Esophagus squamous epithelium (tissue), 5 donors: ENCODE data around the gene STN1. TPM values are rescaled to one million over a fixed set of nuclear protein-coding genes. Genes with fewer than 3 reads are reported as not detected.

ENCODE experiments used
- DNase-seq: peaks from one replicate; lab custom pipeline; 2025; lab: John Stamatoyannopoulos, UW
- H3K27ac ChIP-seq, 4 donors: fragments of 200-600 bp; sonication (generic); one replicate each; pipeline ENCODE4 v1.5.1; 2016 to 2019; ENCODE audit warnings: mild to moderate bottlenecking in 1 of 4
- H3K27me3 ChIP-seq, 4 donors: fragments of 200-600 bp; sonication (generic); 1 replicate in 3 of 4; 2 replicates in 1 of 4; pipeline versions ENCODE4 v1.5.1 to v1.6.0; 2017 to 2021; ENCODE audit warnings: antibody characterized with exemption in 1 of 4
- H3K36me3 ChIP-seq, 3 donors: fragments of 200-600 bp; sonication (generic); one replicate each; pipeline ENCODE4 v1.5.1; 2016 to 2019
- H3K4me1 ChIP-seq, 3 donors: fragments of 200-600 bp; sonication (generic); one replicate each; pipeline ENCODE4 v1.5.1; 2017 to 2019
- H3K4me3 ChIP-seq, 4 donors: fragments of 200-600 bp; sonication (generic); 1 replicate in 3 of 4; 2 replicates in 1 of 4; pipeline ENCODE4 v1.5.1; 2016 to 2019; ENCODE audit warnings: mild to moderate bottlenecking in 2 of 4, moderate library complexity in 1 of 4
- H3K9me3 ChIP-seq, 3 donors: fragments of 200-600 bp; sonication (generic); one replicate each; pipeline ENCODE4 v1.5.1; 2016 to 2019
- POLR2A ChIP-seq, 4 donors: fragments of 450-650 bp; IDR thresholded peaks; one replicate each; pipeline ENCODE4 v1.6.1; 2017; ENCODE audit warnings: antibody characterized with exemption in 4 of 4, mild to moderate bottlenecking in 4 of 4, moderate library complexity in 3 of 4
- WGBS, 2 donors: methylation state at CpG; one replicate each; pipeline ENCODE4 v1.1.5; 2018; 5-methylcytosine and 5-hydroxymethylcytosine counted together
- intact Hi-C: fragments of 100-400 bp; cut with DNase I; formaldehyde crosslinking; loops from one replicate; pipeline ENCODE4 v1.15.0; 2022
- total RNA-seq, 4 donors: library from RNA; depleted of rRNA; stranded (reverse); fragments of >200 nt; gene quantifications; one replicate each; pipeline ENCODE4 v1.1.0, GENCODE V29; 2016
- TF ChIP-seq, protein P1 (sequence below), 6 experiments: fragments of 450-650 bp in 4 of 6; fragments of 200-600 bp in 2 of 6; sonication (generic) in 2 of 6; IDR thresholded peaks; one replicate each; pipeline ENCODE4 v1.5.1; 2016 to 2019; ENCODE audit warnings: antibody characterized with exemption in 6 of 6, mild to moderate bottlenecking in 4 of 6, moderate library complexity in 4 of 6
- donor health status: DM: yes; HTN: yes; CAD: no.

The STN1 gene
- total RNA-seq, 4 donors from 2014 or later: 20.4 to 52.8 (median 32.5) TPM

DNA sequence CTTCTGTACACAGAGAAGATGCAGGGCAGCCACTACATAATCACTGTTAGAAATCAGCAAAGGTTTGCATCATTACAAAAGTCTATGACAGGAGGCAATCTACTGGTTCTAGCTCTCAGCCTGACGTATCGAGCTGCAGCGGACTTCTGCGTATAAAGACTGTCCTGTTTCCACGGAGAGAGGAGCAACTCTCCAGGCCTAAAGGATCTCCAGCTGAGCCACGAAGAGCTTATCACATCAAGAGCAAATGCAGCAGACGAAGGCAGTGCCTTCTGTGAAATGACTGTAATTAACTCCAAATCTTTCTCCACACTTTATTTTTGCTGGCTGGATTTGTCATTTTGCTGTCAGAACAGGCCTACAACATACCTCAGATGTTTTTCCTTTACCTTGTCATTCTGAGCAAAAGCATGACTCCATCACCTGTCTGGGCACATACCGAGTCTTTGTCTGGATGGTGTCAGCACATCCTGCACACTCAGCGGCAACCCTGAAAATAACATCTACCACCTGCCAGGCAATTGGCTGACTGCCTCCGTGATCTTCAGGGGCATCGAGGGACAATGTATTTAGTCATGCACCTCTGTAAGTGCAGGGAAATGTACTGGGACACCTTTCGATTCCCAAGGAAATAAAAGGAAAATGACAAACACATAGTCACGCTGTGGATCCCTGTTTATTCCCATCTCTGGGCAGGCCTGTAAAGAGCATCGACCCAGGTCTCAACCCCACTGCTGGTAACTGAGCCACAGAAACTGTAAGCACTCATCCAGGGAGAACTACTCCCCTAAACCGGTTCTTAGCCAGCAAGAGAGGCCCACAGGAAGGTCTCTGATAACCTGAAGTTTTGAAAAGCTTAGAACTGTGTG, 36.3 kb downstream of the STN1 start:
- Histone ChIP-seq H3K4me3 (no peak overlapping the region), H3K4me1 (peaks cover 3 to 86% (median 25%) of the 10 kb centered on the region in 3 donors), H3K27ac (peak overlapping the region; percentile 82 to 90 (median 84)), H3K36me3 (peaks cover 0 to 89% (median 0%) of the 10 kb centered on the region in 3 donors), H3K27me3 (no peaks in the 10 kb centered on the region), H3K9me3 (no peaks in the 10 kb centered on the region)
- peak in 2 of 4 donors; percentile 21 to 30 for TF ChIP-seq POLR2A (IDR thresholded peaks at IDR 0.05)
- TF ChIP-seq, protein P1, sequence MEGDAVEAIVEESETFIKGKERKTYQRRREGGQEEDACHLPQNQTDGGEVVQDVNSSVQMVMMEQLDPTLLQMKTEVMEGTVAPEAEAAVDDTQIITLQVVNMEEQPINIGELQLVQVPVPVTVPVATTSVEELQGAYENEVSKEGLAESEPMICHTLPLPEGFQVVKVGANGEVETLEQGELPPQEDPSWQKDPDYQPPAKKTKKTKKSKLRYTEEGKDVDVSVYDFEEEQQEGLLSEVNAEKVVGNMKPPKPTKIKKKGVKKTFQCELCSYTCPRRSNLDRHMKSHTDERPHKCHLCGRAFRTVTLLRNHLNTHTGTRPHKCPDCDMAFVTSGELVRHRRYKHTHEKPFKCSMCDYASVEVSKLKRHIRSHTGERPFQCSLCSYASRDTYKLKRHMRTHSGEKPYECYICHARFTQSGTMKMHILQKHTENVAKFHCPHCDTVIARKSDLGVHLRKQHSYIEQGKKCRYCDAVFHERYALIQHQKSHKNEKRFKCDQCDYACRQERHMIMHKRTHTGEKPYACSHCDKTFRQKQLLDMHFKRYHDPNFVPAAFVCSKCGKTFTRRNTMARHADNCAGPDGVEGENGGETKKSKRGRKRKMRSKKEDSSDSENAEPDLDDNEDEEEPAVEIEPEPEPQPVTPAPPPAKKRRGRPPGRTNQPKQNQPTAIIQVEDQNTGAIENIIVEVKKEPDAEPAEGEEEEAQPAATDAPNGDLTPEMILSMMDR (IDR thresholded peaks at IDR 0.05): no peak
- no peak for DNase-seq
- WGBS, 2 donors: 45 to 64% methylated on average over 14 to 15 of the region's 15 CpGs
- intact Hi-C loops: no loop called here

GRCh38 chr10:103879831-103880230, 38.2 kb downstream of the STN1 start:
- no peaks in the 10 kb centered on the region for H3K27me3 ChIP-seq
- no peaks in the 10 kb centered on the region for H3K9me3 ChIP-seq
- no peak for TF ChIP-seq POLR2A (IDR thresholded peaks at IDR 0.05)
- TF ChIP-seq, protein P1 (IDR thresholded peaks at IDR 0.05): no peak
- DNase-seq: no peak
- H3K4me3 ChIP-seq: no peak overlapping the region
- H3K27ac ChIP-seq: peak overlapping the region; percentile 66 to 90 (median 83)
- WGBS, 2 donors: 60 to 85% methylated on average over 7 of the region's 7 CpGs
- peaks cover 3 to 80% (median 25%) of the 10 kb centered on the region in 3 donors for H3K4me1 ChIP-seq
- intact Hi-C loops: no loop called here
- H3K36me3 ChIP-seq: peaks cover 0 to 77% (median 0%) of the 10 kb centered on the region in 3 donors

- intact Hi-C loops: no loop called here
- Histone ChIP-seq H3K36me3 (peaks cover 0 to 73% (median 0%) of the 10 kb centered on the region in 3 donors), H3K27ac (peak overlapping the region; percentile 66 to 90 (median 83)), H3K9me3 (no peaks in the 10 kb centered on the region), H3K27me3 (no peaks in the 10 kb centered on the region), H3K4me1 (peaks cover 3 to 80% (median 25%) of the 10 kb centered on the region in 3 donors), H3K4me3 (no peak overlapping the region)
- TF ChIP-seq, protein P1 (IDR thresholded peaks at IDR 0.05): no peak
- no peak for DNase-seq
- 40 to 46% methylated on average over 5 to 9 of the region's 9 CpGs for WGBS, 2 donors
Measured at GRCh38 chr10:103879409-103879808, 38.6 kb downstream of the STN1 start.

DNA sequence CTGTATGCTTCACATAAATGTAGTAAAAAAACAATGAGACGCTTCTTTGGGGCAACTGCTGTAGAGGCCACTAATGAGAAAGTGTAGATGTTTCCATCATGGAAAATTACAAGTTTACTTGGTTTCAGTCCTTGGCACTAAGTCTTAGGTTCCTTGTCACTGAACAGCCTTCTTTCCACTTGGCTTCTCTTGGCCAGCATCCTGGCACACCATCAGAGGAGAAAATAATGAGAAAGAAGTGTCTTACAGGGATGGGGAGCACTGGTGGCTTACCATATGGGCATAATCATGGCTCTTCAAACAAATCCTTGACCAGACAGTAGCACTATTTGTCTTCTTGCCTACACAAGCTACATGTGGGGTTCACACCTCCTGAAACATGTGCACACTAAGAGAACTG, 40.1 kb downstream of the STN1 start:
- DNase-seq: no peak
- no peaks in the 10 kb centered on the region for H3K27me3 ChIP-seq
- H3K4me3 ChIP-seq: no peak overlapping the region
- H3K27ac ChIP-seq: peak overlapping the region in 3 of 4 donors; percentile 15 to 90 (median 84)
- no peak for TF ChIP-seq POLR2A (IDR thresholded peaks at IDR 0.05)
- TF ChIP-seq, protein P1 (IDR thresholded peaks at IDR 0.05): no peak
- intact Hi-C loops: no loop called here
- no peaks in the 10 kb centered on the region for H3K9me3 ChIP-seq
- WGBS, 2 donors: 83 to 100% methylated on average over 1 of the region's 1 CpG
- H3K36me3 ChIP-seq: peaks cover 0 to 72% (median 0%) of the 10 kb centered on the region in 3 donors
- peaks cover 8 to 80% (median 37%) of the 10 kb centered on the region in 3 donors for H3K4me1 ChIP-seq

DNA sequence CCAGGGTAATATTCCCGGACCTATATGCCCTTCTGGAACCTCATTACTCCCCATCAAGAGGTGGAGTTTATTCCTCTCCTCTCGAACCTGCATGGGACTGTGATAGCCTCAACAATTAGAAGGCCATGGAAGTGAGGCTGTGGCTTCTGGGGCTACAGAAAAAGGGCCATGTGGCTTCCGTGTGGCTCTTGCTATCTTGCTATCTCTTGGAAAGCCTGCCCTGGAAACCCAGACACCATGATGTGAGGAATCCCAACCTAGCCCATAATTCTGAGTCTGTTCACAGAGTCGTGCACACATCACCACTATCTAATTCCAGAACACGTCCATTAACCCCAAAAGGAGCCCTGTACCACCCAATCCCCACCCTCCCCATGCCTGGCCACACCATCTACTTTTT, 41.8 kb downstream of the STN1 start:
- 88 to 93% methylated on average over 4 to 5 of the region's 5 CpGs for WGBS, 2 donors
- H3K4me1 ChIP-seq: peaks cover 4 to 79% (median 38%) of the 10 kb centered on the region in 3 donors
- no peaks in the 10 kb centered on the region for H3K9me3 ChIP-seq
- no peak overlapping the region for H3K27ac ChIP-seq
- intact Hi-C loops: no loop called here
- H3K4me3 ChIP-seq: no peak overlapping the region
- DNase-seq: no peak
- H3K36me3 ChIP-seq: peaks cover 0 to 56% (median 0%) of the 10 kb centered on the region in 3 donors
- TF ChIP-seq, protein P1 (IDR thresholded peaks at IDR 0.05): no peak
- no peak for TF ChIP-seq POLR2A (IDR thresholded peaks at IDR 0.05)
- no peaks in the 10 kb centered on the region for H3K27me3 ChIP-seq
